K562 (cell line): ENCODE data around the gene TMEM203. TPM values are rescaled to one million over a fixed set of nuclear protein-coding genes. Genes with fewer than 3 reads are reported as not detected.

Experiments used
- BACH1 ChIP-seq: fragments of 200-800 bp; sonication (Bioruptor generic); IDR thresholded peaks from 2 replicates; pipeline ENCODE4 v1.6.1; 2016; ENCODE audit warnings: missing genetic modification characterization, missing compliant biosample characterization
- POLR2AphosphoS2 ChIP-seq: IDR thresholded peaks from 2 replicates; pipeline ENCODE4 v1.6.1; 2012; ENCODE audit warnings: low read length, improper control_type of control experiment
- RHOXF2B ChIP-seq: fragments of 250-450 bp; sonication (Bioruptor Pico); conservative IDR thresholded peaks from 2 replicates; pipeline ENCODE4 v1.5.1; 2021
- TEAD4 ChIP-seq, 2 experiments: sonication (generic) in 1 of 2; formaldehyde crosslinking in 1 of 2; IDR thresholded peaks; 2 replicates each; pipeline versions ENCODE4 v1.6.1 to v1.8.0; 2012 to 2022; ENCODE audit warnings: borderline replicate concordance in 1 of 2, inconsistent platforms in 1 of 2, low read length in 1 of 2, mild to moderate bottlenecking in 1 of 2, missing genetic modification reagents in 1 of 2
- U2AF1 ChIP-seq: fragments of 200-400 bp; formaldehyde crosslinking; optimal IDR thresholded peaks from 2 replicates; pipeline ENCODE3; 2017; ENCODE audit warnings: mild to moderate bottlenecking, low read depth, low read length, moderate library complexity
- WHSC1 ChIP-seq: IDR thresholded peaks from one replicate; pipeline ENCODE4 v1.6.1; 2012; ENCODE audit warnings: low read length, control low read depth, inconsistent platforms
- ZFP36 ChIP-seq: fragments of 150-350 bp; IDR thresholded peaks from 2 replicates; pipeline ENCODE4 v1.6.1; 2018; ENCODE audit warnings: low read length, low read depth; ENCODE audit not compliant: partially characterized antibody
- ZZZ3 ChIP-seq: fragments of 450-650 bp; IDR thresholded peaks from 2 replicates; pipeline ENCODE4 v1.6.1; 2016; ENCODE audit warnings: antibody characterized with exemption, mild to moderate bottlenecking, moderate library complexity
- polyA plus RNA-seq, 8 experiments: library from polyadenylated mRNA; depleted of rRNA in 4 of 8; stranded (reverse) in 5 of 8; unstranded in 3 of 8; fragments of >200 nt; fragmentation: Nextera tagmentation in 2 of 8; fragmentation: Illumina TruSeq in 1 of 8; extraction: Ambion mirVana in 2 of 8; extraction: Trizol in 1 of 8; gene quantifications; 2 replicates each; pipeline versions ENCODE4 v1.2.1 to v1.2.3, GENCODE V29; 2011 to 2014; ENCODE audit warnings: inconsistent platforms in 1 of 8, missing spikeins in 1 of 8
- total RNA-seq, 7 experiments: library from RNA; depleted of rRNA in 6 of 7; stranded (reverse); fragments of >200 nt in 6 of 7; fragmentation: Illumina TruSeq in 2 of 7; extraction: Trizol in 2 of 7; gene quantifications; 2 replicates each; pipeline versions ENCODE4 v1.2.1 to v1.2.3, GENCODE V29; 2011 to 2021; ENCODE audit warnings: low replicate concordance in 1 of 7
- TF ChIP-seq, protein P1 (sequence below): fragments of 200-600 bp; sonication (generic); IDR thresholded peaks from one replicate; pipeline ENCODE4 v1.6.1; 2012; ENCODE audit warnings: mild to moderate bottlenecking, low read depth, low read length, inconsistent platforms
- TF ChIP-seq, protein P2 (sequence below): fragments of 250-450 bp; sonication (Bioruptor Pico); IDR thresholded peaks from 2 replicates; pipeline ENCODE4 v1.9.0; 2021; ENCODE audit warnings: mild to moderate bottlenecking, inconsistent platforms

TMEM203 gene
- total and polyA plus RNA-seq, 9 of the 15 experiments (the other 6 are each of a cell fraction or from before 2014, with no cell fraction given) = 8.8 to 59.5 (median 37.6) TPM

DNA sequence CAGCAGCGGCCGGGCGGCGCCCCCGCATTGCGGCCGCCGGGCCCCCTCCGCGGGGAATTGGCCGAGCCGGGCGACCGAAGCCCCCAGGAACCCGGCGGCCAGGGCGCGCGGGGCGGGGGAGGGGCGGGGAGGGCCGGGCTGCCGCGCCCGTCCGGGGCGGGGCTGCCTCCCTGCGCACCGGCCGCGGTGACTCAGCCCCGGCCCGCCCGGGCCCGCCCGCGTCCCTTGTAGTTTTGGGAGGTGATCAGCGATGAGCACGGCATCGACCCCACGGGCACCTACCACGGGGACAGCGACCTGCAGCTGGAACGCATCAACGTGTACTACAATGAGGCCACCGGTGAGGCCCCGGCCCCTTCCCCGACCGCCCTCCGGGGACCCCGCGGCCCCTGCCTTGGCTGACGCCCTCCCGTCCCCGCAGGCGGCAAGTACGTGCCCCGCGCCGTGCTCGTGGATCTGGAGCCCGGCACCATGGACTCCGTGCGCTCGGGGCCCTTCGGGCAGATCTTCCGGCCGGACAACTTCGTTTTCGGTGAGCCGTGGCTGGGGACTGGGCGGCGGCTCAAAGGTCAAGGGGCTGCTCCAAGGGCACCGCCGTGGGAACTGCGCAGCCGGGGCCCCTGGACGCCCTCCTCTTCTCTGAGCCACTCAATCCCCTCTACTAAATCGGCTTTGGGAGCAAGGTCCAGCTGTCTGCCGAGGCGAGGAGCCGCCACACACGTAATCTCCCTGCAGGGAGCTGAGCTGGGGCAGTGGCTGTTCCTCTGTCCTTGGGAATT lies 36.2 kb upstream of the TMEM203 start (continued):
- TF ChIP-seq, protein P1, sequence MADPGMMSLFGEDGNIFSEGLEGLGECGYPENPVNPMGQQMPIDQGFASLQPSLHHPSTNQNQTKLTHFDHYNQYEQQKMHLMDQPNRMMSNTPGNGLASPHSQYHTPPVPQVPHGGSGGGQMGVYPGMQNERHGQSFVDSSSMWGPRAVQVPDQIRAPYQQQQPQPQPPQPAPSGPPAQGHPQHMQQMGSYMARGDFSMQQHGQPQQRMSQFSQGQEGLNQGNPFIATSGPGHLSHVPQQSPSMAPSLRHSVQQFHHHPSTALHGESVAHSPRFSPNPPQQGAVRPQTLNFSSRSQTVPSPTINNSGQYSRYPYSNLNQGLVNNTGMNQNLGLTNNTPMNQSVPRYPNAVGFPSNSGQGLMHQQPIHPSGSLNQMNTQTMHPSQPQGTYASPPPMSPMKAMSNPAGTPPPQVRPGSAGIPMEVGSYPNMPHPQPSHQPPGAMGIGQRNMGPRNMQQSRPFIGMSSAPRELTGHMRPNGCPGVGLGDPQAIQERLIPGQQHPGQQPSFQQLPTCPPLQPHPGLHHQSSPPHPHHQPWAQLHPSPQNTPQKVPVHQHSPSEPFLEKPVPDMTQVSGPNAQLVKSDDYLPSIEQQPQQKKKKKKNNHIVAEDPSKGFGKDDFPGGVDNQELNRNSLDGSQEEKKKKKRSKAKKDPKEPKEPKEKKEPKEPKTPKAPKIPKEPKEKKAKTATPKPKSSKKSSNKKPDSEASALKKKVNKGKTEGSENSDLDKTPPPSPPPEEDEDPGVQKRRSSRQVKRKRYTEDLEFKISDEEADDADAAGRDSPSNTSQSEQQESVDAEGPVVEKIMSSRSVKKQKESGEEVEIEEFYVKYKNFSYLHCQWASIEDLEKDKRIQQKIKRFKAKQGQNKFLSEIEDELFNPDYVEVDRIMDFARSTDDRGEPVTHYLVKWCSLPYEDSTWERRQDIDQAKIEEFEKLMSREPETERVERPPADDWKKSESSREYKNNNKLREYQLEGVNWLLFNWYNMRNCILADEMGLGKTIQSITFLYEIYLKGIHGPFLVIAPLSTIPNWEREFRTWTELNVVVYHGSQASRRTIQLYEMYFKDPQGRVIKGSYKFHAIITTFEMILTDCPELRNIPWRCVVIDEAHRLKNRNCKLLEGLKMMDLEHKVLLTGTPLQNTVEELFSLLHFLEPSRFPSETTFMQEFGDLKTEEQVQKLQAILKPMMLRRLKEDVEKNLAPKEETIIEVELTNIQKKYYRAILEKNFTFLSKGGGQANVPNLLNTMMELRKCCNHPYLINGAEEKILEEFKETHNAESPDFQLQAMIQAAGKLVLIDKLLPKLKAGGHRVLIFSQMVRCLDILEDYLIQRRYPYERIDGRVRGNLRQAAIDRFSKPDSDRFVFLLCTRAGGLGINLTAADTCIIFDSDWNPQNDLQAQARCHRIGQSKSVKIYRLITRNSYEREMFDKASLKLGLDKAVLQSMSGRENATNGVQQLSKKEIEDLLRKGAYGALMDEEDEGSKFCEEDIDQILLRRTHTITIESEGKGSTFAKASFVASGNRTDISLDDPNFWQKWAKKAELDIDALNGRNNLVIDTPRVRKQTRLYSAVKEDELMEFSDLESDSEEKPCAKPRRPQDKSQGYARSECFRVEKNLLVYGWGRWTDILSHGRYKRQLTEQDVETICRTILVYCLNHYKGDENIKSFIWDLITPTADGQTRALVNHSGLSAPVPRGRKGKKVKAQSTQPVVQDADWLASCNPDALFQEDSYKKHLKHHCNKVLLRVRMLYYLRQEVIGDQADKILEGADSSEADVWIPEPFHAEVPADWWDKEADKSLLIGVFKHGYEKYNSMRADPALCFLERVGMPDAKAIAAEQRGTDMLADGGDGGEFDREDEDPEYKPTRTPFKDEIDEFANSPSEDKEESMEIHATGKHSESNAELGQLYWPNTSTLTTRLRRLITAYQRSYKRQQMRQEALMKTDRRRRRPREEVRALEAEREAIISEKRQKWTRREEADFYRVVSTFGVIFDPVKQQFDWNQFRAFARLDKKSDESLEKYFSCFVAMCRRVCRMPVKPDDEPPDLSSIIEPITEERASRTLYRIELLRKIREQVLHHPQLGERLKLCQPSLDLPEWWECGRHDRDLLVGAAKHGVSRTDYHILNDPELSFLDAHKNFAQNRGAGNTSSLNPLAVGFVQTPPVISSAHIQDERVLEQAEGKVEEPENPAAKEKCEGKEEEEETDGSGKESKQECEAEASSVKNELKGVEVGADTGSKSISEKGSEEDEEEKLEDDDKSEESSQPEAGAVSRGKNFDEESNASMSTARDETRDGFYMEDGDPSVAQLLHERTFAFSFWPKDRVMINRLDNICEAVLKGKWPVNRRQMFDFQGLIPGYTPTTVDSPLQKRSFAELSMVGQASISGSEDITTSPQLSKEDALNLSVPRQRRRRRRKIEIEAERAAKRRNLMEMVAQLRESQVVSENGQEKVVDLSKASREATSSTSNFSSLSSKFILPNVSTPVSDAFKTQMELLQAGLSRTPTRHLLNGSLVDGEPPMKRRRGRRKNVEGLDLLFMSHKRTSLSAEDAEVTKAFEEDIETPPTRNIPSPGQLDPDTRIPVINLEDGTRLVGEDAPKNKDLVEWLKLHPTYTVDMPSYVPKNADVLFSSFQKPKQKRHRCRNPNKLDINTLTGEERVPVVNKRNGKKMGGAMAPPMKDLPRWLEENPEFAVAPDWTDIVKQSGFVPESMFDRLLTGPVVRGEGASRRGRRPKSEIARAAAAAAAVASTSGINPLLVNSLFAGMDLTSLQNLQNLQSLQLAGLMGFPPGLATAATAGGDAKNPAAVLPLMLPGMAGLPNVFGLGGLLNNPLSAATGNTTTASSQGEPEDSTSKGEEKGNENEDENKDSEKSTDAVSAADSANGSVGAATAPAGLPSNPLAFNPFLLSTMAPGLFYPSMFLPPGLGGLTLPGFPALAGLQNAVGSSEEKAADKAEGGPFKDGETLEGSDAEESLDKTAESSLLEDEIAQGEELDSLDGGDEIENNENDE = no peak
- TF ChIP-seq ZZZ3 (no peak), TEAD4 (IDR thresholded peaks at IDR 0.05; ENCODE audit: low read length) (no peak), TEAD4 (CRISPR knock-in tag; IDR thresholded peaks at IDR 0.05; ENCODE audit: borderline replicate concordance) (no peak), U2AF1 (peak; percentile 71), BACH1 (tag) (no peak), POLR2AphosphoS2 (no peak), ZFP36 (no peak), RHOXF2B (CRISPR knock-in tag) (no peak), WHSC1 (no peak)
- TF ChIP-seq, protein P2, sequence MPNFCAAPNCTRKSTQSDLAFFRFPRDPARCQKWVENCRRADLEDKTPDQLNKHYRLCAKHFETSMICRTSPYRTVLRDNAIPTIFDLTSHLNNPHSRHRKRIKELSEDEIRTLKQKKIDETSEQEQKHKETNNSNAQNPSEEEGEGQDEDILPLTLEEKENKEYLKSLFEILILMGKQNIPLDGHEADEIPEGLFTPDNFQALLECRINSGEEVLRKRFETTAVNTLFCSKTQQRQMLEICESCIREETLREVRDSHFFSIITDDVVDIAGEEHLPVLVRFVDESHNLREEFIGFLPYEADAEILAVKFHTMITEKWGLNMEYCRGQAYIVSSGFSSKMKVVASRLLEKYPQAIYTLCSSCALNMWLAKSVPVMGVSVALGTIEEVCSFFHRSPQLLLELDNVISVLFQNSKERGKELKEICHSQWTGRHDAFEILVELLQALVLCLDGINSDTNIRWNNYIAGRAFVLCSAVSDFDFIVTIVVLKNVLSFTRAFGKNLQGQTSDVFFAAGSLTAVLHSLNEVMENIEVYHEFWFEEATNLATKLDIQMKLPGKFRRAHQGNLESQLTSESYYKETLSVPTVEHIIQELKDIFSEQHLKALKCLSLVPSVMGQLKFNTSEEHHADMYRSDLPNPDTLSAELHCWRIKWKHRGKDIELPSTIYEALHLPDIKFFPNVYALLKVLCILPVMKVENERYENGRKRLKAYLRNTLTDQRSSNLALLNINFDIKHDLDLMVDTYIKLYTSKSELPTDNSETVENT (CRISPR knock-in tag) = 0 out of 2 replicates have a peak, but pooled peaks have one; percentile 63
